Ureter (tissue), 1 donor: Measurements from ENCODE around the gene SEL1L. TPM values are rescaled to one million over a fixed set of nuclear protein-coding genes. Genes with fewer than 3 reads are reported as not detected.
"Not testable (repeated sequence)": the region's sequence is repeated elsewhere in the genome, so short reads cannot be mapped to it uniquely, and the experiment has no call there.

Experiments used
- DNase-seq: peaks from one replicate; pipeline ENCODE4 v3.0.0-alpha.2; 2020; ENCODE audit warnings: low spot score
- total RNA-seq: library from RNA; stranded (reverse); gene quantifications from one replicate; pipeline ENCODE4 v1.2.4, GENCODE V29; 2023
- donor health status: DM: yes; HTN: yes; CAD: no.

SEL1L gene
- 87.8 TPM for total RNA-seq

DNA sequence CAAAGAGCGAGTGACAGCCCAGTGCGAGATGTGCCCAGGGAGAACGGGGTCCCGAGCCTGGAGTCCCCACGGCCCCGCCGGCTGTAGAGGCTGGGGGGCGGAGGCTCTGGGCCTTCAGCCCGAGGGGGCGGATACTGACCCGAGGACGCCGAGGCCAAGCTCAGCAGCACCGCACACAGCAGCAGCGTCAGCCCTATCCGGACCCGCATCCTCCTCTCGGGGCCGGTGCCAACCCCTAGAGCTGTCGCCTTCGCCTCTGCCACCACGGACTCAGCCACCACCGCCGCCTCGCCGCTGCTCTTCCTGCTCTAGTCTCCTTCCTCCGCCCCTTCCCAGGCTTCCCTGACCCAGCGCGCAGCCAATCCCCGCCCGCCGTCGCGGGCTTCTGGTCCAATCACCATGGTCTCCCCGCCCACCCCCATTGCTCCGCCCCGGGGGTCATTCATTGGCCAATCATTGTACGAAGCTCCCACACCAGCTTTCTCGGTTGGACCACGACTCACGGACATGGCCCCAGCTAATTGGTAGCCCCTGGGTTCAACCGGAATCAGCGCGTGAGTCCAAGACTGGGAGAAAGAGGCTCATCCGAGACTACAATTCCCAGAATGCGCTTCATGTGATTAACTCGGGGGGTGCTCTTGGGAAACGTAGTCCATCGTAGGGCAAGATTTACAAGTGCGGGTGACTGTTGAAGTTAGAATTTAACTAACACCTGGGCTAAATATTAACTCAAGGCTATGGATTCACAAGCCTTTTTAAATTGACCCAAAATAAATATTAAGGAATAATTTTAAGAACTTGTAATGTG is at the start of gene SEL1L:
SEL1L (minus strand) TSS at position 318 of the 808 bp plus-strand sequence; CDS start at position 209, 109 bp downstream.
- DNase-seq: peak; percentile 100

GRCh38 chr14:81582420-81582819 is 48.8 kb upstream of the SEL1L start:
- no peak for DNase-seq

DNA sequence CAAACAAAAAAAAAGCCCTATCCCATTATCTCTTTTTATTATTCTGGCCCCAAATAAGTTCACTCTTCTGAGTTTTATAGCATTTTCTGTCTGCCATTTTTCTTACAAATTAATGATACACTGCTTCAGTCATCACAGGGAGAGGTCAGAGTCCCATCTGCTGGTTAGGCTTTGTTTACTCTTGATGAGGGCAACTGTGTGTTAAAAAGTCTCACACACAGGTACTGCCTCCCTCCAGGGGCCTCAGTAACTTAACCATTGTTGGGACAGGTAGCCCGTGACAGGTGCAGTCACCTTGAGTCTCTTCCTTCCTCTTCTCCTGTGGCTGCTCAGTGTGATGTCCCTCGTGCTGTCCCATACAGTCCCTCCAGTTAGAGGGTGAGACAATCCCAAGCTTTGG is 45.5 kb upstream of the SEL1L start:
- DNase-seq: no peak

DNA sequence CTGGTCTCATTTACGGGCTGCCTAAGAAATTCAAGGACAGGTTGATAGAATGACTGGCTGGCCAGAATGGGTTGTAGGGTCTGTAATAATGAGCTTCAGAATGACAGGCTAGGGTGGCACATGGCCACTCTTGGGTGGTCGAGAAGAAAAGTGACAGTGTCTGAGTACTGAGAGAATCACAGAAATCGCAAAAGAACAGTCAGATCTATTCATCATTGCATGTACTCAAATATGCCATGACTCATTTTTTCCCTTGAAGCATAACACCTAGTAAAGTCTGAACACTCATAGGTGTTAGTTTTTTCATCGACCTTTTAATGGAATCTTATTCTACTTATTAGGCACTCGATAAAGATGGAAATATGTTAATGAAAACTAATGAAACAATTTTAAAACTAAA is 37.8 kb upstream of the SEL1L start:
- DNase-seq: no peak

DNA sequence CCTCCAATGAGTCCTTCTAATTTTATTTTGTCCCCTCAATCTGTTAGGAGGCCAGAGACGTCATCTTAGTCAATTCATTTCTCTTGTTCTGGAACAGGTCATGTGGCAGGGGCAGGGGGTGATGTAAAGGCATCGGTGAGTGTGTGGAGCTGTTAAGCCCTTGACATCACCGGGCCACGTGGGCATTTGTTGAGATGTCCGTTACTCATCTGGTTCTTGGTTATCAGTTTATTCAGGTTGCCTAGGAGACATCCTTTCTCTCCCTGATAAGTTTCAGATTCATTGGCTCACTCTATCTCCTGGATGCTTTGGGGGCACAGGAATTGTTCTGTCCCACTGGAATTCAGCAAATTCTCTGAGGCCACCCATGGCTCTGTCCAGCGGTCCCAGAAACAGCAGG is 33.6 kb upstream of the SEL1L start:
- no peak for DNase-seq

DNA sequence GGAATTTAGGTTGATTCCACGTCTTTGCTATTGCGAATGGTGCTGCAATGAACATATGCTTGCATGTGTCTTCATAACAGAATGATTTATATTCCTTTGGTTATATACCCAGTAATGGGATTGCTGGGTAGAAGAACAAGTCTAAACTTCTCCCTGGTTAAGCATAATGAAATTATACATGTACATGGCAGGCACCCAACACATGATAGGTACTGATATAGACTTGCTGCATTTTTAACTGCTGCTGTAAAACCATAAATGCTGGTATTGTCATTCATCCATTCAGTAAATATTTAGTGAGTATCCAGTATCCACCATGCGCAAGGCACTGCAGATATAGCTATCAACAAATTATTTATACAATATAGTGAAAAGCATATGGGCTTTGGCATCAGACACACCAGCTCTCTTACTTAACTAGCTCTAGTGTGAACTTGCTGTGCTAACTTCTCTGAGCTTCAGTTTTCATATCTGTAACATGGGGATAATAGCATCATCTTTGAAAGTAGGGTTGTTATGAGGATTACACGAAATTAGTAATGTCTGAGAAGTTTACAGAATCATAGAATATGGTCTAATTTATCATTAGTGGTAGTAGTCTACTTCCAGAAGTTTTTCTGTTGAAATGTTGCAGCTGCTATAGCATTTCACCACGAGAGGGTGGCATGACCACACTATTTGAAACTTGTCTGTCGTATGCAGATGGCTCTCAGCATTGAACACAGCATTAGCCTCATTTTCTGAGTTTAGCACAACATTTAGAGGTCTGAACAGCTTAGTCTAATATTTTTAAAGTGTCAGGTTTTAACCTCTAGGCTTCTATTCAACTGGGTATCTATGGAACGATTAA is 32.0 kb upstream of the SEL1L start:
- DNase-seq: no peak

DNA sequence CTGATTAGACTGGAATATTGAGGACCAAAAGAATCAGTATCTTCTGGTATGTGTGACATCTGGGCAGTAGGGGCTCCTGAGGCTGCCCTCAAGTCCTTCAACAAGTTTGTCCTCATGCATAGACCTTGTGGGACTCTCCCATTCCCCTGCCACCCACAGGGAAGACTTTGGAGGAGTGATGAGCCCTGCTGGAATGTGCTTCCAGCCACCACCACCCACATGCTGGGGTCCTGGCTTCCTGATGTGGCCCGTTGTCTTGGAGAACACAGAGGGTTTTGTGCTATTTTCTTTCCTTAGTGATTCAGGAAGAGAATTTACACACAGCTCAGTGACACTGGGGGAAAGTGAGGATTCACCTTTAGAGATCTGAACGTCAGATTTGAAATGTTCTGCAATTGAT is 29.2 kb upstream of the SEL1L start:
- DNase-seq: no peak

- no peak for DNase-seq
Observed at GRCh38 chr14:81561084-81561775, 27.6 kb upstream of the SEL1L start.

DNA sequence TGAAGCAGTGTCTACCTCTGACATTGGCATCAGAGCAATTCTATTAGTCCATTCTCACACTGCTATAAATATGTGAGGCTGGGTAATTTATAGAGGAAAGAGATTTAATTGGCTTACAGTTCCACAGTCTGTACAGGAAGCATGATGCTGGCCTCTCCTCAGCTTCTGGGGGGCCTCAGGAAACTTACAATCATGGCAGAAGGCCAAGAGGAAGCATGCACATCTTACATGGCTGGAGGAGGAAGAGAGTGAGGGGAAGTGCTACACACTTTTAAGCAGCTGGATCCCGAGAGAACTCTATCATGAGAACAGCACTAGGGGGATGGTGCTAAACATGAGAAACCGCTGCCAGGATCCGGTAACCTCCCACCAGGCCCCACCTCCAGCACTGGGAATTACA is 25.7 kb upstream of the SEL1L start:
- no peak for DNase-seq

- no peak for DNase-seq
Observed at GRCh38 chr14:81557146-81557545, 23.5 kb upstream of the SEL1L start.

DNA sequence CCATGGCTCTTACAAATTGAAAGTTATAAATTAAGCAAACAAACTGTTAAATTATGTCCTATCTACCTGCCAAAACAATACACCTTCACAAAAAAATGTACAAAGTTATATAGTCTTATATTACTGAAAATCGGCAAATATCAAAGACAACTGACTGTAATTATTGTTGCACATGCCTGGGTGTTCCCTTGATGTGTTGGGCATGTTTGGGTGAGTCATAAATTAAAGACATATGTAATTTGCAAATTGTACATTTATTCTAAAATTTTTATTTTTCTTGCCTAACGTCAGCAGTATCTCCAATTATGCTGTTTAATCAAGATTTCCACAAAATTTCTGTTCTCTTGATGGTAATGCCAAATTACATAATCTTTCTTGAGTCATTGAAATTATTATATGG is 22.0 kb upstream of the SEL1L start:
- DNase-seq: no peak

GRCh38 chr14:81555051-81555450 is 21.4 kb upstream of the SEL1L start:
- no peak for DNase-seq

- no peak for DNase-seq
Observed at GRCh38 chr14:81551471-81551870, 17.8 kb upstream of the SEL1L start.

GRCh38 chr14:81550001-81550637 is 16.5 kb upstream of the SEL1L start:
- DNase-seq: no peak

DNA sequence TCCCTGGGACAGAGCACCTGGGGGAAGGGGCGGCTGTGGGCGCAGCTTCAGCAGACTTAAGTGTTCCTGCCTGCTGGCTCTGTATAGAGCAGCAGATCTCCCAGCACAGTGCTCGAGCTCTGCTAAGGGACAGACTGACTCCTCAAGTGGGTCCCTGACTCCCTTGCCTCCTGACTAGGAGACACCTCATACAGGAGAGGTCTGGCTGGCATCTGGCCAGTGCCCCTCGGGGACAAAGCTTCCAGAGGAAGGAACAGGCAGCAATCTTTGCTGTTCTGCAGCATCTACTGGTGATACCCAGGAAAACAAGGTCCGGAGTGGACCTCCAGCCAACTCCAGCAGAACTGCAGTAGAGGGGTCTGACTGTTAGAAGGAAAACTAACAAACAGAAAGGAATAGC is 7.6 kb upstream of the SEL1L start:
- DNase-seq: not testable (repeated sequence)

DNA sequence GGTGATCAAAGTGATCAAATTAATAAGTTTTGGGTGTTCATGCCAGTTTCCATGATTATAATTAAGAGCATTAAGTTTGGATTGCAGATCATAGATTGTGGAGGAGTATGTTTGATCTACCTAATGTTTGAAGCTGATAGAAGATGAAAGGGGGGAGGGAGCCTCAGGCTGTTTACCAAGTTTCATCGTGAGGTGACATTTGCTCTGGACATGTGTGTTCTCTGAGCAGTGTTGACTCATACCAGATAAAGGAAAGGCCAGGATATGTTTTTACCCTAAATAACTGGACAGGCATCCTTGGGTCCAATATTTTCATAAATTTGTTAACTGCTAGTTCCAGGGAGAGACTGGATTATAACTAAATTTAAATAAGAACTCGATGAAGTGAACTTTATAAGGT is 3.5 kb upstream of the SEL1L start:
- DNase-seq: no peak

- DNase-seq: no peak
Observed at GRCh38 chr14:81536241-81536771, 2.7 kb upstream of the SEL1L start.

- no peak for DNase-seq
Observed at GRCh38 chr14:81535396-81536164, 1.9 kb upstream of the SEL1L start.

DNA sequence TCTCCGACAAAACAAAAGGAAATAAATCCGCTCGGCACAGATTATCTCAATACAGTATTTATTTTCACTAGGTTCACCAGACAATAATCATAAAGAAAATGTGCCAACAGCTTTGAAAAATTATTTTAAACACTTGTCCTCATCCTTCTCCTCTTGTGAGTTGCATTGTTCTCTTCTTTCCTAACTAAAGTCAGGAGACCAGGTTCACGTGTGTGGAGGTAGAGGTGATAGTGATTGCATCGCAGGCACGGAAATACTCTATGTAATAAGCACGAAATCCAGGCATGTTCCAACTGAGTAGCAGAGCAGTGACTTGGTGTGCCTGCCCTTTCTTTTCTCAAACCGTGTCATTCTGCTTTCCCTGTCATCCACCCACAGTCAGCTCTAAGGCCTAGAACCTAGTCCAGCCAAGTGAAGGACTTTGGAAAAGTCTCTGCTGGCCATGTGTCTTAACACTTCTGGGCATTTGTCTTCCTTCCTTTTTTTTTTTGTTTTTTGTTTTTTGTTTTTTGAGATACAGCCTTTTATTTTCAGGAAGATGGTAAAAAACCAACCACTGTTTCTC is 939 bp upstream of the SEL1L start:
- DNase-seq: no peak

DNA sequence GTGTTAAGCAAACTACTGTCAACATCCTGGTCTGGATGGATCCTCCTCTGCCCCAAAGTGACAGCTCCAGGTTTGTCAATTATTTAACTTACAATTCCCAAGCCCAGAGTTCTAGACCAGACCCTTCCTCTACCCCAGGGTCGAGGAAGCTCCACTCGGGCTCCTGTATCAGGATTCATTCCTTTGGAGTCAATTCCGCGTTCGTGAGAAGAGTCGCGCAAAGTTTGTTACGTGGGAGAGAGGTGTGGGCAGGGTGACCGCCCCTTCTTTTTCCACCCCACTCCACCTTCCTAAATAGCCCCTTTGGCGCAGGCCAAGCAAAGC is 479 bp downstream of the SEL1L start:
- DNase-seq: no peak

DNA sequence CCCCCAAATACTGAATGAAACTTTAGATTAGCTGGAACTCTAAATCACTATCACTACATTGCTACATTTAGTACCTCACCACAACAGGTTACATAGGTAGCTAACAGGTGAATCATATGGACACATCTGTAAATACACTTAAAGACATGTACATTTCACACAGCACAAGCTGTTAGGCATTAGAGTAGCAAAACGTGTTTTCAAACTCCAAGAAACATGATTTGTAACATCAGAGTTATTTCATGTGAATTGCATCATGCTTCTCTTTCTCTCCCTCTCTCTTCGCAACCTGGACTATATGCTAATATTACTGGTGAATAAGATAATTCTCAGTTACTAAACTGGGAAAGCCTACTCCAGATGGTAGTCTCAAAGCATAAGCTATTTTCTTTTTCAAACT is 4.3 kb downstream of the SEL1L start:
- DNase-seq: no peak
